Measurements from ENCODE around the gene EYA3. TPM values are rescaled to one million over a fixed set of nuclear protein-coding genes. Genes with fewer than 3 reads are reported as not detected.

Gene EYA3
- total and polyA plus RNA-seq, 2 of the 4 experiments (the other 2 are of a cell fraction), result 9.1 to 17.6 TPM

DNA sequence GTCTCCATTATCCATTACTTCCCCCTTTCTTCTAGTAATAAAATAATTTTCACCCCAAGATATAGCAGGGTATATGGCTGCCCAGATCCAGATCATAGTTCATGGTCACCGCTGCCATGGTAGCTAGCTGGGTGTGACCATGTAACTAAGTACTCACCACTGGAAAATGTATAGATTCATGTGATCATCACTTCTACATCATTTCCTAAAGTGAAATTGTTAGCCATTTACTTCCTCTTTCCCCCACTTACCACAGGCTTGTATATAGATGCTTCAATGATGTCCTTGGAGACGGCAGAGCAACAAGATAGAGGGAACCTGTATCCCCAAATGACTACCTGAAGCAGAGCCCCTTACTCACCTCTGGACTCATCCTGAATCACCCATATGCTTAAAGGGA, 22.7 kb upstream of the EYA3 start:
- Histone ChIP-seq H3K79me1 (ENCODE audit: low read depth in 1 of 2, low read length in 2 of 2) (no peaks in the 10 kb centered on the region), H2BK5ac (ENCODE audit: low read depth, low read length, poor library complexity, severe bottlenecking) (no peak overlapping the region), H2BK120ac (ENCODE audit: low read depth, low read length) (no peak overlapping the region), H4K20me1 (ENCODE audit: insufficient read depth, low read length) (no peaks in the 10 kb centered on the region), H4K8ac (ENCODE audit: low read depth in 2 of 2, low read length in 2 of 2) (0 out of 4 replicates have a peak overlapping the region, but pooled peaks of 1 of the 2 experiments have one; percentile 38), H3K9me1 (ENCODE audit: insufficient read depth, low read length) (peaks cover 3% of the 10 kb centered on the region), H3K9ac (ENCODE audit: low read depth, low read length) (no peak overlapping the region), H3K4me3 (ENCODE audit: insufficient read depth, low read depth, low read length) (no peak overlapping the region), H3K9me3 (ENCODE audit: control insufficient read depth, insufficient read depth, low read length) (no peaks in the 10 kb centered on the region), H4K91ac (ENCODE audit: insufficient read depth, low read depth, low read length) (no peak overlapping the region), H2AFZ (replicated peaks; ENCODE audit: low read length, poor library complexity) (no peak overlapping the region), H3K56ac (ENCODE audit: extremely low read depth, insufficient read depth, low read length) (no peak overlapping the region), H3K4me2 (ENCODE audit: low read depth, low read length) (no peak overlapping the region), H3K14ac (replicated peaks; ENCODE audit: low read depth, low read length) (no peak overlapping the region), H3K18ac (ENCODE audit: low read depth, low read length) (no peak overlapping the region), H2AK5ac (ENCODE audit: low read depth, low read length) (peak overlapping the region; percentile 87; the same call in 1 of the 2 replicates), H2BK20ac (ENCODE audit: low read depth, low read length) (no peak overlapping the region), H3K36me3 (ENCODE audit: control insufficient read depth, insufficient read depth, low read length) (no peaks in the 10 kb centered on the region), H3K27me3 (ENCODE audit: control insufficient read depth, insufficient read depth, low read length) (no peaks in the 10 kb centered on the region), H3K4ac (ENCODE audit: low read depth, low read length) (0 out of 2 replicates have a peak overlapping the region, but pooled peaks have one; percentile 36), H3K23ac (ENCODE audit: low read depth, low read length) (no peak overlapping the region), H4K5ac (ENCODE audit: low read depth, low read length) (no peak overlapping the region), H2AK9ac (replicated peaks; ENCODE audit: low read depth, low read length, poor library complexity) (no peak overlapping the region), H3K4me1 (ENCODE audit: control insufficient read depth, insufficient read depth, low read length) (peaks cover 5% of the 10 kb centered on the region; the same call in 1 of the 2 replicates), H3K27ac (ENCODE audit: insufficient read depth, low read length) (no peak overlapping the region), H2BK15ac (ENCODE audit: low read depth, low read length) (peak overlapping the region; percentile 12; the same call in 1 of the 3 replicates)
- DNase-seq (no peak), ATAC-seq (ENCODE audit: low read depth) (no peak)
- BruUV-seq (replicated peaks), result no TSS peak
- TF ChIP-seq CHD1 (IDR thresholded peaks at IDR 0.05; ENCODE audit: low read depth, low read length) (no peak), MXI1 (IDR thresholded peaks at IDR 0.05; ENCODE audit: borderline replicate concordance, low read depth, low read length) (no peak), BHLHE40 (IDR thresholded peaks at IDR 0.05; ENCODE audit: low read depth, low read length) (no peak), FOS (IDR thresholded peaks at IDR 0.05; ENCODE audit: low read depth, low read length) (no peak), RFX5 (IDR thresholded peaks at IDR 0.05; ENCODE audit: low read depth, low read length) (no peak), POLR2A (IDR thresholded peaks at IDR 0.05; ENCODE audit: low read depth, low read length) (no peak), MAZ (IDR thresholded peaks at IDR 0.05; ENCODE audit: borderline replicate concordance, low read depth, low read length) (no peak), RAD21 (IDR thresholded peaks at IDR 0.05; ENCODE audit: low read length) (no peak), RCOR1 (IDR thresholded peaks at IDR 0.05; ENCODE audit: insufficient replicate concordance, low read length) (no peak), SMC3 (IDR thresholded peaks at IDR 0.05; ENCODE audit: low read depth, low read length) (no peak), NFE2L2 (IDR thresholded peaks at IDR 0.05; ENCODE audit: low read depth, low read length) (no peak), CEBPB (IDR thresholded peaks at IDR 0.05; ENCODE audit: low read depth, low read length) (no peak)
- TF ChIP-seq, protein P1, sequence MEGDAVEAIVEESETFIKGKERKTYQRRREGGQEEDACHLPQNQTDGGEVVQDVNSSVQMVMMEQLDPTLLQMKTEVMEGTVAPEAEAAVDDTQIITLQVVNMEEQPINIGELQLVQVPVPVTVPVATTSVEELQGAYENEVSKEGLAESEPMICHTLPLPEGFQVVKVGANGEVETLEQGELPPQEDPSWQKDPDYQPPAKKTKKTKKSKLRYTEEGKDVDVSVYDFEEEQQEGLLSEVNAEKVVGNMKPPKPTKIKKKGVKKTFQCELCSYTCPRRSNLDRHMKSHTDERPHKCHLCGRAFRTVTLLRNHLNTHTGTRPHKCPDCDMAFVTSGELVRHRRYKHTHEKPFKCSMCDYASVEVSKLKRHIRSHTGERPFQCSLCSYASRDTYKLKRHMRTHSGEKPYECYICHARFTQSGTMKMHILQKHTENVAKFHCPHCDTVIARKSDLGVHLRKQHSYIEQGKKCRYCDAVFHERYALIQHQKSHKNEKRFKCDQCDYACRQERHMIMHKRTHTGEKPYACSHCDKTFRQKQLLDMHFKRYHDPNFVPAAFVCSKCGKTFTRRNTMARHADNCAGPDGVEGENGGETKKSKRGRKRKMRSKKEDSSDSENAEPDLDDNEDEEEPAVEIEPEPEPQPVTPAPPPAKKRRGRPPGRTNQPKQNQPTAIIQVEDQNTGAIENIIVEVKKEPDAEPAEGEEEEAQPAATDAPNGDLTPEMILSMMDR (conservative IDR thresholded peaks at IDR 0.05; ENCODE audit: low read depth, low read length), result no peak
- TF ChIP-seq, protein P2, sequence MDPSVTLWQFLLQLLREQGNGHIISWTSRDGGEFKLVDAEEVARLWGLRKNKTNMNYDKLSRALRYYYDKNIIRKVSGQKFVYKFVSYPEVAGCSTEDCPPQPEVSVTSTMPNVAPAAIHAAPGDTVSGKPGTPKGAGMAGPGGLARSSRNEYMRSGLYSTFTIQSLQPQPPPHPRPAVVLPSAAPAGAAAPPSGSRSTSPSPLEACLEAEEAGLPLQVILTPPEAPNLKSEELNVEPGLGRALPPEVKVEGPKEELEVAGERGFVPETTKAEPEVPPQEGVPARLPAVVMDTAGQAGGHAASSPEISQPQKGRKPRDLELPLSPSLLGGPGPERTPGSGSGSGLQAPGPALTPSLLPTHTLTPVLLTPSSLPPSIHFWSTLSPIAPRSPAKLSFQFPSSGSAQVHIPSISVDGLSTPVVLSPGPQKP (IDR thresholded peaks at IDR 0.05; ENCODE audit: borderline replicate concordance, low read depth, low read length), result no peak
- TF ChIP-seq, protein P3, sequence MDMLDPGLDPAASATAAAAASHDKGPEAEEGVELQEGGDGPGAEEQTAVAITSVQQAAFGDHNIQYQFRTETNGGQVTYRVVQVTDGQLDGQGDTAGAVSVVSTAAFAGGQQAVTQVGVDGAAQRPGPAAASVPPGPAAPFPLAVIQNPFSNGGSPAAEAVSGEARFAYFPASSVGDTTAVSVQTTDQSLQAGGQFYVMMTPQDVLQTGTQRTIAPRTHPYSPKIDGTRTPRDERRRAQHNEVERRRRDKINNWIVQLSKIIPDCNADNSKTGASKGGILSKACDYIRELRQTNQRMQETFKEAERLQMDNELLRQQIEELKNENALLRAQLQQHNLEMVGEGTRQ (IDR thresholded peaks at IDR 0.05; ENCODE audit: low read depth, low read length), result no peak
- intact Hi-C loops (cut with micrococcal nuclease) (no loop called here), in situ Hi-C loops (cut with MboI; ENCODE audit: low sequenced_read_pairs) (no loop called here), dilution Hi-C loops (cut with HindIII; ENCODE audit: low sequenced_read_pairs, unreplicated experiment) (no loop called here)
- CTCF ChIA-PET, result interaction anchor here (0.8 kb wide), 1 partner anchor 20 kb away, joined by 3 read pairs; no protein-coding TSS in a partner anchor
- POLR2A ChIA-PET (ENCODE audit: unreplicated experiment), result no interaction called here
- WGBS, 2 experiments (ENCODE audit: extremely low coverage in 2 of 2, insufficient read length in 1 of 2), result no CpG with 5 or more reads among the region's 2 CpGs

All from IMR-90 (cell line).